Stomach (tissue), 4 donors: Measurements from ENCODE around the gene CYP3A5.

ENCODE experiments used
- EP300 ChIP-seq: sonication (generic); formaldehyde crosslinking; IDR thresholded peaks from one replicate; pipeline ENCODE4 v1.6.1; 2017; ENCODE audit warnings: antibody characterized with exemption
- POLR2A ChIP-seq, 4 donors: fragments of 450-650 bp; IDR thresholded peaks; one replicate each; pipeline ENCODE4 v1.6.1; 2016; ENCODE audit warnings: antibody characterized with exemption in 4 of 4, control low read depth in 2 of 4, mild to moderate bottlenecking in 1 of 4, moderate library complexity in 1 of 4
- TF ChIP-seq, protein P1 (sequence below), 7 experiments: fragments of 450-650 bp in 4 of 7; fragments of 200-600 bp in 3 of 7; sonication (generic) in 3 of 7; IDR thresholded peaks; one replicate each; pipeline ENCODE4 v1.5.1; 2016 to 2019; ENCODE audit warnings: antibody characterized with exemption in 7 of 7, control low read depth in 2 of 7, mild to moderate bottlenecking in 1 of 7

DNA sequence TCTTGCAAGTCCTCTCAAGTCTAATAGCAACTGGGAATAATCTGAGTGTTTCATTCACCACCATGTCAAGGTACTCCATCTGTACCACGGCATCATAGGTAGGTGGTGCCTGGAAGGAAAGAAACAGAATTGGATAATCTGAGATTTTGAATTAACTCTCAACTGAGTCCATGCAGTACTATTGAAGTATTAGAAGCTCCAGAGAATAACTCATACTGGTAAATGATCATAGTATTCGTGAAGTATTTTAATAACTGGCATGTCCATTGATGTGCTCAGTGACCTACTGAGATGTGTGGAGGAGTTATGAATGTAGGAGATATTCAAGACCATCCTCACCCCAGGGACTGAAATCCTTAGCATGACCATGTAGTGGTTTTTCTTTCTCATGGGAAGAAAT lies 27.1 kb downstream of the CYP3A5 start:
- TF ChIP-seq, protein P1, sequence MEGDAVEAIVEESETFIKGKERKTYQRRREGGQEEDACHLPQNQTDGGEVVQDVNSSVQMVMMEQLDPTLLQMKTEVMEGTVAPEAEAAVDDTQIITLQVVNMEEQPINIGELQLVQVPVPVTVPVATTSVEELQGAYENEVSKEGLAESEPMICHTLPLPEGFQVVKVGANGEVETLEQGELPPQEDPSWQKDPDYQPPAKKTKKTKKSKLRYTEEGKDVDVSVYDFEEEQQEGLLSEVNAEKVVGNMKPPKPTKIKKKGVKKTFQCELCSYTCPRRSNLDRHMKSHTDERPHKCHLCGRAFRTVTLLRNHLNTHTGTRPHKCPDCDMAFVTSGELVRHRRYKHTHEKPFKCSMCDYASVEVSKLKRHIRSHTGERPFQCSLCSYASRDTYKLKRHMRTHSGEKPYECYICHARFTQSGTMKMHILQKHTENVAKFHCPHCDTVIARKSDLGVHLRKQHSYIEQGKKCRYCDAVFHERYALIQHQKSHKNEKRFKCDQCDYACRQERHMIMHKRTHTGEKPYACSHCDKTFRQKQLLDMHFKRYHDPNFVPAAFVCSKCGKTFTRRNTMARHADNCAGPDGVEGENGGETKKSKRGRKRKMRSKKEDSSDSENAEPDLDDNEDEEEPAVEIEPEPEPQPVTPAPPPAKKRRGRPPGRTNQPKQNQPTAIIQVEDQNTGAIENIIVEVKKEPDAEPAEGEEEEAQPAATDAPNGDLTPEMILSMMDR (IDR thresholded peaks at IDR 0.05), result no peak
- TF ChIP-seq POLR2A (IDR thresholded peaks at IDR 0.05), result no peak
- TF ChIP-seq EP300, result no peak
